H1 (cell line): ENCODE measurements around the gene LOXHD1. TPM values are rescaled to one million over a fixed set of nuclear protein-coding genes. Genes with fewer than 3 reads are reported as not detected.

Experiments
- CBX5 ChIP-seq: fragments of 300-800, 300-1000 bp; sonication (generic); IDR thresholded peaks from 2 replicates; pipeline ENCODE4 v1.7.1; 2016; ENCODE audit warnings: antibody characterized with exemption, low read length, low read depth
- CHD7 ChIP-seq: fragments of 300-600 bp; sonication (generic); IDR thresholded peaks from 2 replicates; pipeline ENCODE4 v1.7.1; 2012; ENCODE audit warnings: low read length, moderate library complexity, mild to moderate bottlenecking, inconsistent platforms; ENCODE audit not compliant: insufficient replicate concordance
- CREB1 ChIP-seq: IDR thresholded peaks from 2 replicates; pipeline ENCODE4 v1.6.1; 2012; ENCODE audit warnings: inconsistent platforms
- HDAC2 ChIP-seq, 2 experiments: fragments of 300-600 bp in 1 of 2; sonication (generic) in 1 of 2; IDR thresholded peaks; 2 replicates each; pipeline ENCODE4 v1.6.1; 2011 to 2012; ENCODE audit warnings: low read depth in 2 of 2, low read length in 2 of 2, mild to moderate bottlenecking in 2 of 2, moderate library complexity in 2 of 2, borderline replicate concordance in 1 of 2, inconsistent platforms in 1 of 2
- JUND ChIP-seq: IDR thresholded peaks from 2 replicates; pipeline ENCODE4 v1.6.1; 2011; ENCODE audit warnings: mild to moderate bottlenecking, improper control_type of control experiment, low read length
- POLR2A ChIP-seq, 2 experiments: IDR thresholded peaks; 1 replicate in 1 of 2; 2 replicates in 1 of 2; pipeline ENCODE4 v1.6.1; 2011; ENCODE audit warnings: low read depth in 2 of 2, low read length in 2 of 2, mild to moderate bottlenecking in 2 of 2; ENCODE audit errors: control extremely low read depth in 1 of 2
- RAD21 ChIP-seq, 2 experiments: IDR thresholded peaks in 1 of 2; conservative IDR thresholded peaks in 1 of 2; 2 replicates each; pipeline ENCODE4 v1.6.1; 2011; ENCODE audit warnings: low read depth in 2 of 2, low read length in 2 of 2, improper control_type of control experiment in 1 of 2, inconsistent platforms in 1 of 2, mild to moderate bottlenecking in 1 of 2, moderate library complexity in 1 of 2
- RFX5 ChIP-seq: IDR thresholded peaks from 2 replicates; pipeline ENCODE4 v1.6.1; 2011; ENCODE audit warnings: low read depth, low read length, improper control_type of control experiment, borderline replicate concordance
- SIRT6 ChIP-seq: IDR thresholded peaks from one replicate; pipeline ENCODE4 v1.7.1; 2012; ENCODE audit warnings: low read length, inconsistent platforms
- TBP ChIP-seq: IDR thresholded peaks from 2 replicates; pipeline ENCODE4 v1.6.1; 2011; ENCODE audit warnings: low read depth, low read length, improper control_type of control experiment
- YY1 ChIP-seq: IDR thresholded peaks from 2 replicates; pipeline ENCODE4 v1.6.1; 2011; ENCODE audit warnings: low read depth, mild to moderate bottlenecking, low read length
- polyA plus RNA-seq, 7 experiments: library from polyadenylated mRNA; depleted of rRNA in 3 of 7; stranded (reverse) in 5 of 7; unstranded in 2 of 7; fragments of >200 nt in 5 of 7; fragments of 200-250 nt in 2 of 7; gene quantifications; 1 replicate in 5 of 7; 2 replicates in 1 of 7; 4 replicates in 1 of 7; pipeline versions ENCODE4 v1.2.1 to v1.2.3, GENCODE V29; 2011 to 2013; ENCODE audit warnings: missing spikeins in 2 of 7, mixed read lengths in 2 of 7
- total RNA-seq: library from RNA; stranded (reverse); fragmentation: NEBNext Ultra II Directional; extraction: Animal tissue kit (Norgen Biotek cat#: 25700); gene quantifications from 2 replicates; pipeline ENCODE4 v1.2.1, GENCODE V29; 2021

LOXHD1 gene
- total and polyA plus RNA-seq, 2 of the 8 experiments (the other 6 are each of a cell fraction or from before 2014, with no cell fraction given): 0.02 TPM; not detected in 1

GRCh38 chr18:46663539-46663938, 6.5 kb upstream of the LOXHD1 start (continued):
- TF ChIP-seq CHD7: no peak
- TF ChIP-seq CBX5: no peak
- TF ChIP-seq JUND: no peak
- no peak for TF ChIP-seq CREB1
- TF ChIP-seq TBP: no peak
- TF ChIP-seq YY1: no peak
- TF ChIP-seq POLR2A (IDR thresholded peaks at IDR 0.05; ENCODE audit: control extremely low read depth in 1 of 2, low read depth in 2 of 2, low read length in 2 of 2): no peak
- TF ChIP-seq SIRT6: no peak
- no peak for TF ChIP-seq HDAC2 (IDR thresholded peaks at IDR 0.05; ENCODE audit: borderline replicate concordance in 1 of 2, low read depth in 2 of 2, low read length in 2 of 2)
- TF ChIP-seq RAD21 (IDR thresholded peaks at IDR 0.05 in 1 of 2, conservative IDR thresholded peaks at IDR 0.05 in 1 of 2; ENCODE audit: low read depth in 2 of 2, low read length in 2 of 2): no peak
- TF ChIP-seq RFX5: no peak
